PC-3 (cell line): ENCODE measurements around the gene ZNF669. TPM values are rescaled to one million over a fixed set of nuclear protein-coding genes. Genes with fewer than 3 reads are reported as not detected.
A peak's percentile ranks its signal among the peaks of the same experiment; 100 is the strongest.
"Not testable (repeated sequence)": the region's sequence is repeated elsewhere in the genome, so short reads cannot be mapped to it uniquely, and the experiment has no call there.

Source experiments
- ATAC-seq: fragments of 200-7000 bp; cut with Tn5 transposase; 2 replicates; pipeline ENCODE4 v1.9.1; 2020; ENCODE audit warnings: mild to moderate bottlenecking, moderate library complexity
- BruUV-seq: library from RNA; stranded (reverse); fragments of 400-500 nt; replicated peaks from 2 replicates; lab custom pipeline; 2021; lab: Mats Ljungman, UMichigan
- CTCF ChIA-PET: fragments of 300-600 bp; sonication (Branson Sonifier 250); formaldehyde crosslinking; loops from one replicate; lab custom pipeline; 2022; ENCODE audit warnings: antibody characterized with exemption; lab: Charles Lee
- POLR2A ChIA-PET: fragments of 300-600 bp; sonication (Branson Sonifier 250); formaldehyde crosslinking; loops from one replicate; lab custom pipeline; 2022; ENCODE audit warnings: antibody characterized with exemption; ENCODE audit not compliant: unreplicated experiment; lab: Charles Lee
- DNase-seq: peaks from one replicate; pipeline ENCODE4 v3.0.0-alpha.2; 2015
- H2AFZ ChIP-seq: fragments of 300-600 bp; sonication (generic); 2 replicates; pipeline ENCODE4 v1.6.0; 2016; ENCODE audit warnings: antibody characterized with exemption, low read length
- H3F3A ChIP-seq: fragments of 300-600 bp; sonication (generic); one replicate; pipeline ENCODE4 v1.6.0; 2017; ENCODE audit warnings: antibody characterized with exemption, low read length, control low read depth, mild to moderate bottlenecking; ENCODE audit not compliant: unreplicated experiment
- H3K27ac ChIP-seq: fragments of 300-600 bp; sonication (generic); 2 replicates; pipeline ENCODE4 v1.5.1; 2016; ENCODE audit warnings: mild to moderate bottlenecking, low read length
- H3K27me3 ChIP-seq: fragments of 300-600 bp; sonication (generic); 2 replicates; pipeline ENCODE4 v1.6.1; 2016; ENCODE audit warnings: low read length, mixed read lengths
- H3K36me3 ChIP-seq: fragments of 300-600 bp; sonication (generic); 2 replicates; pipeline ENCODE4 v1.6.1; 2016; ENCODE audit warnings: low read depth, mixed run types, low read length, mixed read lengths
- H3K4me1 ChIP-seq: fragments of 300-600 bp; sonication (generic); 2 replicates; pipeline ENCODE4 v1.5.1; 2016; ENCODE audit warnings: low read length; ENCODE audit not compliant: insufficient read depth
- H3K4me2 ChIP-seq: fragments of 300-600 bp; sonication (generic); 2 replicates; pipeline ENCODE4 v1.6.0; 2016; ENCODE audit warnings: low read length
- H3K4me3 ChIP-seq: fragments of 300-600 bp; sonication (generic); 2 replicates; pipeline ENCODE4 v1.5.1; 2016; ENCODE audit warnings: mild to moderate bottlenecking, low read length, mixed read lengths
- H3K79me2 ChIP-seq: fragments of 300-600 bp; sonication (generic); 2 replicates; pipeline ENCODE4 v1.6.1; 2017; ENCODE audit warnings: low read length, mixed read lengths
- H3K9ac ChIP-seq: fragments of 300-600 bp; sonication (generic); 2 replicates; pipeline ENCODE4 v1.6.0; 2016; ENCODE audit warnings: mild to moderate bottlenecking, low read length
- H3K9me2 ChIP-seq: fragments of 300-600 bp; sonication (generic); replicated peaks from 2 replicates; pipeline ENCODE4 v1.6.1; 2016; ENCODE audit warnings: mixed run types, low read length, mixed read lengths
- H3K9me3 ChIP-seq: fragments of 300-600 bp; sonication (generic); 2 replicates; pipeline ENCODE4 v1.6.1; 2016; ENCODE audit warnings: low read length, mixed read lengths
- H4K20me1 ChIP-seq: fragments of 300-600 bp; sonication (generic); 2 replicates; pipeline ENCODE4 v1.6.1; 2016; ENCODE audit warnings: low read length, mixed read lengths
- EZH2 ChIP-seq: fragments of 300-600 bp; sonication (generic); IDR thresholded peaks from one replicate; pipeline ENCODE4 v1.6.1; 2017; ENCODE audit warnings: antibody characterized with exemption, mild to moderate bottlenecking, low read length; ENCODE audit not compliant: unreplicated experiment
- EZH2phosphoT487 ChIP-seq: fragments of 300-600 bp; sonication (generic); IDR thresholded peaks from 2 replicates; pipeline ENCODE4 v1.6.1; 2018; ENCODE audit warnings: mild to moderate bottlenecking, antibody characterized with exemption, low read length, borderline replicate concordance
- intact Hi-C: fragments of 100-400 bp; cut with micrococcal nuclease; formaldehyde crosslinking; loops from 2 replicates; pipeline ENCODE4 v1.9.0; 2023
- total RNA-seq: library from RNA; depleted of rRNA; stranded (reverse); fragments of >200 nt; gene quantifications from 2 replicates; pipeline ENCODE4 v1.2.3, GENCODE V29; 2014
- TF ChIP-seq, protein P1 (sequence below): fragments of 300-600 bp; sonication (generic); conservative IDR thresholded peaks from 2 replicates; pipeline ENCODE4 v1.5.1; 2017; ENCODE audit warnings: antibody characterized with exemption, low read depth, mild to moderate bottlenecking, low read length

ZNF669 gene
- total RNA-seq, 1 experiment from 2014 or later = 14.1 TPM

DNA sequence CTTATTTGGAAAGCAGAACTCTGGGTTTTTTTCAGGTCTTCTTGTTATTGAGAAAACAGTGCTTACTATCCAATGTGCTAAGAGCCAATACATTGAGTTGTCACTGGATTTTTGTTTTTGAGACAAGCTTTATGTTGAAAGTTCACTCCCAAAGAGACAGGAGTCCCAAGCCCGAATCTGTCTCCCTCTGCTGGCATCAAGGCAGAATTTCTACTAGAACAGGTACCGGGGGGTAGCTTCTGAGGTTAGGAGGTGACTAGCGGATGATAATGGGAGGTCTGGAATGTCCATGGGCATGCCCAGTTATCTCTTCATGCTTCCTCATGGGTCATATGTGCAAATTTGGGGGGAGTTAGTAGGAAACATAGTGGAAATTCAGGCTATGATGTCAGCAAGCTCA lies 42.5 kb upstream of the ZNF669 start:
- POLR2A ChIA-PET = interaction anchor here (0.6 kb wide), 1 partner anchor 48 kb away, joined by 3 read pairs; no protein-coding TSS in a partner anchor
- Histone ChIP-seq H4K20me1 (no peaks in the 10 kb centered on the region), H3K27ac (no peak overlapping the region), H3K9me2 (no peaks in the 10 kb centered on the region), H3K9me3 (peaks cover 27% of the 10 kb centered on the region), H3F3A (no peaks in the 10 kb centered on the region), H3K4me1 (no peaks in the 10 kb centered on the region), H3K27me3 (no peaks in the 10 kb centered on the region), H3K79me2 (peaks cover 12% of the 10 kb centered on the region; the same call in 1 of the 2 replicates), H3K36me3 (peaks cover 87% of the 10 kb centered on the region), H2AFZ (no peak overlapping the region), H3K4me3 (no peak overlapping the region), H3K4me2 (no peak overlapping the region), H3K9ac (no peak overlapping the region)
- CTCF ChIA-PET = no interaction called here
- DNase-seq = no peak
- TF ChIP-seq, protein P1, sequence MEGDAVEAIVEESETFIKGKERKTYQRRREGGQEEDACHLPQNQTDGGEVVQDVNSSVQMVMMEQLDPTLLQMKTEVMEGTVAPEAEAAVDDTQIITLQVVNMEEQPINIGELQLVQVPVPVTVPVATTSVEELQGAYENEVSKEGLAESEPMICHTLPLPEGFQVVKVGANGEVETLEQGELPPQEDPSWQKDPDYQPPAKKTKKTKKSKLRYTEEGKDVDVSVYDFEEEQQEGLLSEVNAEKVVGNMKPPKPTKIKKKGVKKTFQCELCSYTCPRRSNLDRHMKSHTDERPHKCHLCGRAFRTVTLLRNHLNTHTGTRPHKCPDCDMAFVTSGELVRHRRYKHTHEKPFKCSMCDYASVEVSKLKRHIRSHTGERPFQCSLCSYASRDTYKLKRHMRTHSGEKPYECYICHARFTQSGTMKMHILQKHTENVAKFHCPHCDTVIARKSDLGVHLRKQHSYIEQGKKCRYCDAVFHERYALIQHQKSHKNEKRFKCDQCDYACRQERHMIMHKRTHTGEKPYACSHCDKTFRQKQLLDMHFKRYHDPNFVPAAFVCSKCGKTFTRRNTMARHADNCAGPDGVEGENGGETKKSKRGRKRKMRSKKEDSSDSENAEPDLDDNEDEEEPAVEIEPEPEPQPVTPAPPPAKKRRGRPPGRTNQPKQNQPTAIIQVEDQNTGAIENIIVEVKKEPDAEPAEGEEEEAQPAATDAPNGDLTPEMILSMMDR = peak; percentile 62
- no peak for TF ChIP-seq EZH2phosphoT487
- no peak for TF ChIP-seq EZH2
- intact Hi-C loops = no loop called here
- no peak for ATAC-seq
- BruUV-seq = no TSS peak

DNA sequence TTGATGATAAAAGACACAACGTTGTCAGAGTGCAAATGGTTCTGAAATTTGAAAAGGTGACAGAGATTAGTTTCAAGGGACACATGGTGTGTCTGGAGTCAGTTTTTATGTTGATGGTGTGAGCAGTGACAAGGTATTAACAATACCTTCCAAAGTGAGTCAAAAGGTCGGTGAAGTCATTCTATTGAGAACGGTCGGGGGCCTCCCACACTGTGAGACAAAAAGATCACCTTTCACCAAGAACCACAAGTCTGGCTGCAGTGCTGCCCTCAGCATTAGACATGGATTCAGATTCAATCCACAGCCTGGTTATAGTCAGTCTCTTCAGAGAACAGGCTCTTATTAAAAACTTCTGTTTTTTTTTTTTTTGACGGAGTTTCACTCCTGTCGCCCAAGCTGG lies 41.1 kb upstream of the ZNF669 start:
- H3K27me3 ChIP-seq = no peaks in the 10 kb centered on the region
- no peaks in the 10 kb centered on the region for H4K20me1 ChIP-seq
- no peak overlapping the region for H3K27ac ChIP-seq
- H3K4me2 ChIP-seq = no peak overlapping the region
- ATAC-seq (no peak), DNase-seq (no peak)
- no peak overlapping the region for H3K4me3 ChIP-seq
- no peak overlapping the region for H3K9ac ChIP-seq
- ChIA-PET POLR2A (no interaction called here), CTCF (no interaction called here)
- intact Hi-C loops = no loop called here
- H3K9me2 ChIP-seq = no peaks in the 10 kb centered on the region
- no peaks in the 10 kb centered on the region for H3F3A ChIP-seq
- no peak for TF ChIP-seq EZH2
- TF ChIP-seq EZH2phosphoT487 = no peak
- TF ChIP-seq, protein P1 = no peak
- BruUV-seq = no TSS peak
- H3K79me2 ChIP-seq = peaks cover 26% of the 10 kb centered on the region
- peaks cover 30% of the 10 kb centered on the region for H3K9me3 ChIP-seq
- H3K36me3 ChIP-seq = peaks cover 90% of the 10 kb centered on the region
- H2AFZ ChIP-seq = no peak overlapping the region
- H3K4me1 ChIP-seq = no peaks in the 10 kb centered on the region

DNA sequence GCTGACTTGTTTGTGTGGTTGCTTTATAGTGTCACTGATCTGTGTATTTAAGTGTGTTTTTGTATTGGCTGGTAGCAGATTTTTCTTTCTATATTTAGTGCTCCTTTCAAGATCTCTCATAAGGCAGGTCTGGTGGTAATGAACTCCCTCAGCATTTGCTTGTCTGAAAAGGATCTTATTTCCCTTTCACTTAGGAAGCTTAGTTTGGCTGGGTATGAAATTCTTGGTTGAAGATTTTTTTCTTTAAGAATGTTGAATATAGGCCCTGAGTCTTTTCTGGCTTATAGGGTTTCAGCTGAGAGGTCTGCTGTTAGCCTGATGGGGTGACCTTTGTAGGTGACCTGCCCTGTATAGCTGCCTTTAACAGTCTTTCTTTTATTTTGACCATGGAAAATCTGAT lies 35.4 kb upstream of the ZNF669 start:
- H3K27me3 ChIP-seq, H3K9ac ChIP-seq, H3K27ac ChIP-seq, H3F3A ChIP-seq, H3K4me2 ChIP-seq, DNase-seq, BruUV-seq, H3K4me3 ChIP-seq, H2AFZ ChIP-seq, CTCF ChIA-PET, ATAC-seq, H3K4me1 ChIP-seq, intact Hi-C loops, H3K9me2 ChIP-seq, H4K20me1 ChIP-seq, POLR2A ChIA-PET: not testable (repeated sequence)
- Histone ChIP-seq H3K79me2 (peaks cover 33% of the 10 kb centered on the region), H3K9me3 (peaks cover 24% of the 10 kb centered on the region), H3K36me3 (peaks cover 57% of the 10 kb centered on the region)
